HG03196 (cell line): Measurements from ENCODE around the gene TRIM49D1.
"Not testable (repeated sequence)": the region's sequence is repeated elsewhere in the genome, so short reads cannot be mapped to it uniquely, and the experiment has no call there.

Source experiments
- ATAC-seq: cut with Tn5 transposase; IDR thresholded peaks from one replicate; pipeline ENCODE4 v1.9.1; 2021; ENCODE audit not compliant: unreplicated experiment

Gene TRIM49D1, protein sequence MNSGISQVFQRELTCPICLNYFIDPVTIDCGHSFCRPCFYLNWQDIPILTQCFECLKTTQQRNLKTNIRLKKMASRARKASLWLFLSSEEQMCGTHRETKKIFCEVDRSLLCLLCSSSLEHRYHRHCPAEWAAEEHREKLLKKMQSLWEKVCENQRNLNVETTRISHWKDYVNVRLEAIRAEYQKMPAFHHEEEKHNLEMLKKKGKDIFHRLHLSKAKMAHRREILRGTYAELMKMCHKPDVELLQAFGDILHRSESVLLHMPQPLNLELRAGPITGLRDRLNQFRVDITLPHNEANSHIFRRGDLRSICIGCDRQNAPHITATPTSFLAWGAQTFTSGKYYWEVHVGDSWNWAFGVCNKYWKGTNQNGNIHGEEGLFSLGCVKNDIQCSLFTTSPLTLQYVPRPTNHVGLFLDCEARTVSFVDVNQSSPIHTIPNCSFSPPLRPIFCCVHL

DNA sequence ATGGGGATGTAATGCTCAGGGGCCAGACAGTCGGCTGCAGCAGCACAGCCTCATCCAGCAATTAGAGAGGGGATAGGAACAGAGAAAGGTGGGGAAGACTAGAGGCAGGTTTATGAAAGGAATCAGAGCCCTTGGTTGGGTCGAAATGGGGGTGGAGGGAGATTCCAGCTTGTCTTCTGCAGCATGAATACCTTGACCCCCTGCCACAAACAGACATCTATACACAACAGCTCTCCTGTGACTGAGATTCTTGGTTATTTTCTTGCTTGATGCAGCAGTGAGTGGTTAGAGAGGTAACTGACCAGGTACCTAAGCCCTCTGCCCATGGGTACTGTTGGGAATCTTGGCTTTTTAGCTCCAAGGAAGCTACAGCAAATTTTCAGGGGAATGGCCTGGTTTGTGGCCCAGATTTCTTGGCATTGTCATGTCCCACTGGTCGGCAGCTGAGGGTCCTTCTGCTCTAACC is at the start of gene TRIM49D1:
TRIM49D1 (minus strand) TSS at position 51 of the 466 bp plus-strand sequence. CDS start 4,535 bp downstream, outside the sequence.
- ATAC-seq, result no peak

DNA sequence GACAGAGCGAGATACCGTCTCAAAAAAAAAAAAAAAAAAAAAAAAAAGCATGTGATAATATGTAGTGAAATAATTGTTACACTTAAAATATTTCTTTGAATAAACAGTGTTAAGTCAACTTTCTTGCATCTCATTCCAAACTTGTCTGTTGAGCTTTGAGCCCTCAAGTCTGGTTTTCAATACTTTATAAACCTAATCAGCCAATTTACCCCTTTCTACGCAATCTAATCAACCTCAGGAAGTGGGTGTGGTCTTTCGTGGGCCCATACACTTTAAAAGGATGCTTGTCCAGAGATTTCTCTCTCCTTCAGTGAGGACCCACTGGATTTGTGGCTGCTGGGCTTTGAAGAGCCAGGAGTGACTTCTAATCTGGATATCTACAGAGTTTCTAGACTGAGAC is 43.7 kb upstream of the TRIM49D1 start, which contains the start of gene TRIM64:
TRIM64 (plus strand) TSS at position 301 of the 400 bp plus-strand sequence. CDS start 2,467 bp downstream, outside the sequence.
- not testable (repeated sequence) for ATAC-seq

DNA sequence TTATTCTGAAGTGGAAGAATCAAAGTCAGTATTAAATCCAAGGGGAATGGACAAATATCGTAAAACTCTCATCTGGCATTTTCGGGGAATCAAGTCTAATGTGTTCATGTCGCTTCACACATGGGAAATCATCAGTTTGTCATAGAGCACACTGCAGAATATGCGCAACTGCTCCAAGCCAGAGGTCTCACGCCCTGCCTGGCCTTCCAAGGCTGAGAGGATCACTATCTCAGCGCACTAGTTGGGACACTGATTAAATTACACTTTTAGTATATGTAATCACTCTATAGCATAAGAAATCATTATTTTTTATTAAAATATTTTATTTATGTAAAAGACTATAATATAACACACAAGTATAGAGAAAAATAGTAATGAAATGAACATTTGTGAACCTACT is 38.8 kb upstream of the TRIM49D1 start:
- ATAC-seq, result not testable (repeated sequence)

DNA sequence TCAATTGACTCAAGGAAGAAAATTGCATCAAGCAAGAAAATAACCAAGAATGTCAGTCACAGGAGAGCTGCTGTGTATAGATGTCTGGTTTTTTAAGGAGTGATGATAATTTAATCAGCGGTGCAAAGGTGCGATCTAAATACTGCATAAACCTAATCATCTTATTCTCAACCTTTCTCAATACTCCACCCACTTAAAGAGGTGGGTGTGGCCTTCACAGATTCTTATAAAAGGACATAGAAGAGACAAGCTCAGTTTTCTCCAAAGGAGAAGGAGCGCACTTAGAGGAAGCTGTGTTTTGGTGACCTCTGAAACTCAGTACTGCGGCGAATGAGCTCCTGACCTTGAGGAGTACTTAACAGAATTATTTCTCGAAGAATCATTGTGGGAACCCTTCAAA is 1.7 kb upstream of the TRIM49D1 start, which contains the start of gene TRIM49D2:
TRIM49D2 (plus strand) TSS at position 301 of the 400 bp plus-strand sequence. CDS start 2,698 bp downstream, outside the sequence.
- ATAC-seq, result not testable (repeated sequence)

DNA sequence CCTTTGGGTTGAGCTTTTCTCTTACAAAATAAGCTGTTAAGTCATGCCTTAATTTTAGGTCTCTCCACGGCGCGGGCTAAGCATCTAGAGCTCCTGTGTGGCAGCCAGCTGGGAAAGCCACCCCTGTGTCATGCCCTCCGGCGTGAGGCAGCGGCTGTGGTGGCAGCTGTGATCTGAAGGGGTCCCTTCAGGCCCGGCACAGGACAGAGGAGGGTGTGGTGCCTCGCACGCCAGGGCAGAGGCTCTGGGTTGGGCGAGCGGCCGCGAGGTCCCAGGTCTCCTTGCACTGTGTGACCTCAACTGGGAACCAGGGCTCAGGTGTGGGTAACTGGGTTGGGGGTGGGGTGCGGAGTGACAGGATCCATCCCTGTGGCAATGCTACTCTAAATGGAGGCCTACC is 21.2 kb downstream of the TRIM49D1 start:
- not testable (repeated sequence) for ATAC-seq

DNA sequence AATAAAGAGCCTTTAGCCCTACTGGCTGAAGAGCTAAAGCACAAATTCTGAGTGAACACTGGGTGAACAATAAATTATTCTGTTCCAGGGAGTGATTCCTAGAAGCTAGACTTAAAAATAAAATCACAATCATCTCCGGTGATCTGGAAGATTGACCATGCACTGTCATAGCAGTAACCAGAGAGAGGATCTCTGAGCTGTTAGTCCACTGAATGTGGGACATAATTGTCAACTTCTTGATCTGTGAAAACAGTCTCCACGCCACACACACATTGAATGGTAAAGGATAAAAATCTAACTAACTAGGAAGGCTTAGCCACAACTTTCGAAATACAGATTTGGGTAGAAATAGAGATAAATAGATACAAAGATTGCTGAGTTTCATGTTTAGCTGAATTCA is 28.8 kb downstream of the TRIM49D1 start:
- not testable (repeated sequence) for ATAC-seq

DNA sequence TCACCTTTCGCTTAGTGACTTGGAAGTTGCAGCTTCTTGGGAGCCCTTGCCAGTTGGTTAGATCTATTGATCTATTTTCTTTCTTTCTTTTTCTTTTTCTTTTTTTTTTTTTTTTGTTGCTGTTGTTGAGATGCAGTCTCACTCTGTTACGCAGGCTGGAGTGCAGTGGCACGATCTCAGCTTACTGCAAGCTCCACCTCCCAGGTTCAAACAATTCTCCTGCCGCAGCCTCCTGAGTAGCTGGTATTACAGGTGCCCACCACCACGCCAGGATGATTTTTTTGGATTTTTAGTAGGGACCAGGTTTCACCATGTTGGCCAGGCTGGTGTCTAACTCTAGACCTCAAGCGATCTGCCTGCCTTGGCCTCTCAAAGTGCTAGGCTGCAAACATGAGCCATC is 44.5 kb downstream of the TRIM49D1 start:
- ATAC-seq, result not testable (repeated sequence)

DNA sequence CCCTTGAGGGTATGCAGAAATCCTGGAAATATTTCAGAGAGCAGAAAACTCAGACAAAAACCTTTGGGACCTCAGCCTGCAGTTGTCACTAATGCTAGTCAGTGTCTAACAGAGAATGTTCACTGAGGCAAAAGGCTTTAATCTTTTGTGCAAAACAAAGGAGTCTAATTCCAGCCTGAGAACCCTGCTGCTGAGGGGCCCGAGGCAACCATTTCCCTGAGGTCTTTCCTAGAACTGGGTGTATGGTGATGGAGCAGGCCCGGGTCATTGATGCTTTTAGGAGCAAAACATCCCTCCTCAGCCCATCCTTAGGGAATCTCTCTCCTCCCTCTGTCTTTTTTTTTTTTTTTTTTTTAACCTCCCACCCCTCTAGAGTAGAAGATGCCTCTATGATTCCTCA is 49.5 kb downstream of the TRIM49D1 start:
- not testable (repeated sequence) for ATAC-seq

DNA sequence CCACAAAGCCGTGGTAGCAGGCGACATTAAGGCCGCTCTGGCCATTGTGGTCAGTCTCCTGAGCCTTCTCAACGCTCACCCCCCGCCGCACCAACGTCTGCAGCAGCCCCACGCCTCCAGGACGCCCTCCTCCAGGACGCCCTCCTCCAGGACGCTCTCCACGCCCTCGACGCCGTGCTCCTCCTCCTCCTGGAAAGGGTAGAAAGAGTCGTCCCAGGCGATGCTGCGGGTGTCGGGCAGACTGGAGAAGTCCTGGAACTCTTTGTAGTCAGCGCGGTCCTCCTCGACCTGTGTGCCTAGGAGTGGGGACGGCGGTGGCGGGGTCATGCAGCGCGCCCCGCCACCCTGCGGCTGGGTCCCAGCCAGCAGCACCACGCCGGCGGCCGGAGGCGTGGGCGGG is 56.8 kb downstream of the TRIM49D1 start:
- not testable (repeated sequence) for ATAC-seq

DNA sequence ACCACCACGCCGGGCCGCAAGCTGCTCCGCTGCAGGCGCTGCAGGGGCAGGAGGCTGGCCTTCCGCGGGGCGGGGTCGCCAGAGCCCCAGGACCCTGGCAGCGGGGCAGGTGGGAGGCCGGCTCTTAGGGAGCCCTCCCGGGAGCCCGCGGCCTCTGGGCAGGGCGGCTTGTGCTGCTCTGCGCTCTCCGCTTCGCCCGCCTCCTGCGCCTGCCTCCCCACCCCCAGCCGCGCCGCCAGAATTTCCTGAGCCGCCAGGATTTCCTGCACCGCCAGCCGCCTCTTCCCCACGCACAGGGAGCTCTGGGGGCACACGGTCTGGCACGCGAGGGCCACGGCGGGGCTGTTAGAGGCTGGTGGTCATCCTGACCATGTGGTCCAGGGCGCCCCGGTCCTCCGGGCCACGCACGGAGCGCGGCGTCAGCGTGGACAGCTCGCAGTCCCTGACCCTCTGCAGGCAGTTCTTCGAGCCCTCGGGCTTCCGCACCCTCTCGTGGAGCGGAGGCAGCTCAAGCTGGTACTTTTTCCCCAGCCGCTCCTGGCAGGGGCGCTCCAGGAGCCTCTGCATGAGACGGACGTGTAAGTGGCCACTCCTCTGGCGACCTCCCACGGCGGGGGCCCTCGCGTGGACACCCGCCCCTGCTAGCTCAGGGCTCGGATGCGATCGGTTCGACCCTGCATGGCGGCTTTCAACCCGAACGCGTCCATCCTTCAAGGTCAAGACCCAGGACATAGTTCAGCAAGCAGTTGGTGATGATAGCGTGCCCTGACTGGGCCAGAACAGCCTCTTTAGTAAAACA is 57.9 kb downstream of the TRIM49D1 start:
- not testable (repeated sequence) for ATAC-seq
